ENCODE results near the gene EXOC3L4.

The EXOC3L4 gene

GRCh38 chr14:103157969-103158368, 63.4 kb downstream of the EXOC3L4 start:
- DNase-seq = no peak

- DNase-seq = no peak
These were observed 64.2 kb downstream of the EXOC3L4 start for GRCh38 chr14:103158688-103159087.
